Measurements from ENCODE around the gene MOAP1.
"Not testable (repeated sequence)": the region's sequence is repeated elsewhere in the genome, so short reads cannot be mapped to it uniquely, and the experiment has no call there.

Gene MOAP1, protein sequence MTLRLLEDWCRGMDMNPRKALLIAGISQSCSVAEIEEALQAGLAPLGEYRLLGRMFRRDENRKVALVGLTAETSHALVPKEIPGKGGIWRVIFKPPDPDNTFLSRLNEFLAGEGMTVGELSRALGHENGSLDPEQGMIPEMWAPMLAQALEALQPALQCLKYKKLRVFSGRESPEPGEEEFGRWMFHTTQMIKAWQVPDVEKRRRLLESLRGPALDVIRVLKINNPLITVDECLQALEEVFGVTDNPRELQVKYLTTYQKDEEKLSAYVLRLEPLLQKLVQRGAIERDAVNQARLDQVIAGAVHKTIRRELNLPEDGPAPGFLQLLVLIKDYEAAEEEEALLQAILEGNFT

DNA sequence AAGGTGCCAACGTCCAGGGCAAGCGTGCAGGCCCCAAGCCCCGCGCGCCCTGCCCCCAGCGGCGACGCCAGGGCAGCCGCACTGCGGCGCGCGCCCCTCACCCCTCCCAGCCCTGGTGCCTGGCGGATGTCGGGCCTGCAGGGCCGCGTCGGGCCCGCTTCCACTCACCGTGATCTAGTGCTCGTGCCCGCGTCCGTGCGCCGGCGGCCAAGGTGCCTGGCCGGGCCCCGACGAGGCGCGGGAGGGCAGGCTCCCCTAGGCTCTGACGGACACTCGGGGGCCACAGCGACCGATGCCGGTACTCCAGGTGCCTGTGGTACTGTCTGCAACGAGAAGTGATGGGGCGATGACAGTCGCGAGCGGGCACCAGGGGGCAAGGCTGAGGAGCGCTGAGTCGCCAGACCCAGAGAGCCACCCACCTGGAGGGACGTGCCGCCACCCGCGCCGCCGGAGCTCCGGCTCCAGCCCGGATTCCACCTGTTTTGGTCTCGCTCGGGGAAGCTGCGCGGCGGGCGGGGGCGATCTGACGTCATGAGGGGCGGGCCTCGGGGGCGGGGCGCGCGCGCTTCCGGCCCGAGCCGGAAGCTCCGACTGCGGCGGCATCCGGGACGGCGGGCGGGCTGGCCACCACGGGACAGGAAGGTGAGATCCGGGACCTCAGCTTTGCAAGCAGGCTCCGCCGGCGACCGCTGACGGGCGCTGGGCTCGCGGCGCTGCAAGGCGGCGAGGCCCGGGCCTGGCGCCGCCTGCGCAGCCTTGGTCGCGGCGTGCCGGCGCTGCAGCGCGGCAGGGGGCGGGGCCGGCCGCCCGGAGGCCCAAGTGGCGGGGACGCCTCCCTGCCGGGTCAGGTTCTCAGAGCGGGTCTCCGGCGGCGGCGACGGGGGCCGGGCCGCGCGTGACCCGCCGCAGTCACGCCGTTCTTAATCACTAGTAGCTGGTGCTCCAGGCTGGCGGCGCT is at the start of gene MOAP1, which contains the start of gene LYSET:
TSS of gene MOAP1 (minus strand) at position 507 of the 958 bp plus-strand sequence. CDS start 655 bp downstream, outside the sequence.
TSS of gene LYSET (plus strand) at position 927 of the 958 bp plus-strand sequence. CDS start 89 bp downstream, outside the sequence.
- peak; percentile 83 for DNase-seq (ENCODE audit: low read depth, low spot score)

DNA sequence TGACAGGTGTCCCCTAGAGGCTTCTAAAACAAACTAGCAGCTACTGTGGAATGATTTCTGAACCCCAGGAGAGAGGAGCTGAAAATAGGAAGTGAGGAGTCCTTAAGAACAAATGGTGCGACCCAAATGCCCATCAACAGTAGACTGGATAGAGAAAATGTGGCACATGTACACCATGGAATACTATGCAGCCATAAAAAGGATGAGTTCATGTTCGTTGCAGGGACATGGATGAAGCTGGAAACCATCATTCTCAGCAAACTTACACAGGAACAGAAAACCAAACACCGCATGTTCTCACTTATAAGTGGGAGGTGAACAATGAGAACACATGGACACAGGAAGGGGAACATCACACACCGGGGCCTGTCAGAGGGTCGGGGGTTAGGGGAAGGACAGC is 48.4 kb upstream of the MOAP1 start:
- DNase-seq (ENCODE audit: low read depth, low spot score), result not testable (repeated sequence)

DNA sequence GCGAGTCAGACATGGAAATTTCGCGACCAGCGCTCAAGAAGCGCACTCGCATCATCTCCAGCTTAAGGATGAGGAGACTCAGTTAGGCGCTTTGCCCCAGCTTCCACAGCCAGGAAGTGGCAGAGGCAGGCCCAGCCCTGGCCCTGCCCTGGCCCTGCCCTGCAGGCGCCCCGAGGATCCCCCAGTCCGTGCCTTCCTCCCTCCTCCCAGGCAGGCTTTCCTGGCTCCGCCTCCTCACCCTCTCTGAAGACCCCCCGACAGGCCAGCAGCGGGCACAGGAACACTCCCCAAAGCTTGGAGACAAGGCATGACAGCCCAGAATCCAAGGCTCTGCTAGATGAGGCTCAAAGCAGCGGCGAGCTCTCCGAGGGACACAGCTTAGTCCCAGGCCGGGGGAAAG is 47.5 kb upstream of the MOAP1 start:
- no peak for DNase-seq (ENCODE audit: low read depth, low spot score)

DNA sequence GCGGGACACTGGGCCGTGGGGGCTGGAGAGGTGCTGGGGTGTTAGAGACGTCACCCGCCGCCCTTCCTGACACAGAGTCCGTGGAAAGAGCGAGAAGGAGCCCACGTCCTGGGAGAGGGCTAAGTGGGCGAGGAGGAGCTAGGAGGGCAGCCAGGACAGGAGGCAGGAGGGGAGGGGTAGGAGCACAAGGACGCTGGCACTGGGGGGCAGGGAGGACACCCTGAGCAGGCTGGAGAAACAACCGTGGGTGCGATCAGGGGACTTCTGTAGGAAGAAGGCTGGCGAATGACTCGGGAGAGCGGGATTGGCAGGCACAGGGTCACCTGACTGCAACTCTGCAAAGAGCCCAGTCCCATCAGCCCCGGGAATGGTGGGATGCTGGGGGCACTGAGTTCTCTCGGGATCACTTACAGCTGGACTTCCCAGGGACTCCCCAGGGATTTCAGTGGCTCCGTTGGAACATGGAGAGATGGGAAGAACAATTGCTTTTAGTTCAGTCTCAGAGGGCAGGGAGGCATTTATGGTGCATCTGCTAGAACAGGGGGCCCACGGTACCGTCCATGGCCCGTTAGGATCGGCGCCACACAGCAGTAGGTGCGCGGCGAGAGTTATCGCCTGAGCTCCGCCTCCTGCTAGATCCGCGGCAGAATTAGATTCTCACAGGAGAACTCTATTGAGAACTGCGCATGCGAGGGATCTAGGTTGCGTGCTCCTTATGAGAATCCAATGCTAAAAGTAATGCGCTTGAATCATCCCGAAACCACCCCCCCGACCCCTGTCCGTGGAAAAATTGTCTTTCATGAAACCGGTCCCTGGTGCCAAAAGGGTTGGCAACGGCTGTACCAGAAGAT is 46.7 kb upstream of the MOAP1 start:
- DNase-seq (ENCODE audit: low read depth, low spot score), result peak; percentile 8

DNA sequence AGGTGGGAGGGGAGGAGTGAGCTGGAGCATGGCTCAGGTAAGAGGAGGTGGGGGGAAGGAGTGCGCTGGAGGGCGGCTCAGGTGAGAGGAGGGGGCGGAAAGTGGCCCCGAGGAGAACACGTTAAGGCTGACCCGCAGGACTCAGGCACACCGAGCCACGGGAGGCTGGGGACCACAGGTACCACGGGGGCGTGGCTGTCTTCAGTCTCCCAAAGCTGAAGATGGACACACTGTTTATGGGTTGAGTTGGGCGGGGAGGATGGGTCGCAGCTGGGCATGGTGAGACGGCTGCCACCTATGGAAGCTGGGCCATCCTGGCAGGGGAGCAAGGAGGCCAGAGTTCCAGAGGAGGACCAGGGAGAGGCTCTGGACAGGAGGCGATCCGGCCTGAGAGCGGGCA is 45.8 kb upstream of the MOAP1 start:
- DNase-seq (ENCODE audit: low read depth, low spot score), result no peak

DNA sequence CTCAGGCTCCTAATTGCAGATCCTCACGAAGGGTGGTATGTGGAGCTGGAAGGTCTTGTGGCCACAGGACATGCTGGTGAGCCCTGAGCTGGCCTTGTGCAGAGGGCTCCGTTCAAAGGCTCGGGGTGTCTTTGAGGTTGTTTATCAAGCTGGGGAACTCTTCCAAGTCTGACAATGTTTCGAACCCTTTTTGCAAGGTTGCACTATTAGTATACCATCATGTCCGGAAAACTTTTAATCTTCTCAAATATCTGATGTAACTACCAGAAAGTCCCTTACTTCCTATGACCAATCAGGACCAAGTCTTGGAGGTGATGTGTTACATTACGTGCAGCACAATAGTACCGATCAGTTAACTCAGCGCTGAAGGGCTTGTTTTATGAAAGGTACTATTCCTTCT is 43.9 kb upstream of the MOAP1 start:
- no peak for DNase-seq (ENCODE audit: low read depth, low spot score)

DNA sequence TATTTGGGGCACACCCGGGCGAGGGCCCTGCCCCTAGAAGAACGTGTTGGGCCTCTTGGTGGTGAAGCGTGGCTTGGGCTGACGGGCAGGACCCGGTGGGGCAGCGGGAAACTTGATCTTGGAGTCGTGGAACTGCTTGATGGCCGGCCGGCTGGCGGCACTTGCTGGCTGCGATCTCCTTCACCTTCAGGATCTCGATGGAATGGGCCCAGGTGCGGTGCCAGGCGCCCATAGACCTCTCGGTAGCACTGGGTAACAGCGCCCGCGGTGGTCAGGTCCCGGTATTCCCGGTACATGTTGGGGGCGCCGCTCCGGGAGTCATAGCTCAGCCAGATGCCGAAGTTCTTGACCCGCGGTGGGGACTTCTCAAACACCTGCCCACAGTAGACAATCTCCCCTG is 38.9 kb upstream of the MOAP1 start:
- DNase-seq (ENCODE audit: low read depth, low spot score), result no peak

DNA sequence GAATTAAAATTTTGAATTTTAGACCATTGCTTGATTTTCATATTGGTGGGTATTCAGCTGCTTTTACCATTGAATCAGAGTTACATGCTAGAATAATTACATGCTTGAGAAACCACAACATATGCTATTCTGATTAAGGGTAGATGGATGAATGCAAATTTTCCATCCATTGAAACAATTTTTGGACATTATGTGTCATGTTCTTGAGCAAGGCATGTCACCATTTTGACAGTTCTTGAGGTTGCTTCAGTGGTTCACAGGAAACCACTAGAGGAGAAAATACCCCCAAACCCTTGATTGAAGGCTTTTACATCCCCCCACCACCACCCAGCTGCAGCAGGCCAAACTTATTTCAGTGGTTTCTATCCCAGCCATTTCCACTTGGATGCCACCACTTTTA is 35.8 kb upstream of the MOAP1 start:
- DNase-seq (ENCODE audit: low read depth, low spot score), result no peak

DNA sequence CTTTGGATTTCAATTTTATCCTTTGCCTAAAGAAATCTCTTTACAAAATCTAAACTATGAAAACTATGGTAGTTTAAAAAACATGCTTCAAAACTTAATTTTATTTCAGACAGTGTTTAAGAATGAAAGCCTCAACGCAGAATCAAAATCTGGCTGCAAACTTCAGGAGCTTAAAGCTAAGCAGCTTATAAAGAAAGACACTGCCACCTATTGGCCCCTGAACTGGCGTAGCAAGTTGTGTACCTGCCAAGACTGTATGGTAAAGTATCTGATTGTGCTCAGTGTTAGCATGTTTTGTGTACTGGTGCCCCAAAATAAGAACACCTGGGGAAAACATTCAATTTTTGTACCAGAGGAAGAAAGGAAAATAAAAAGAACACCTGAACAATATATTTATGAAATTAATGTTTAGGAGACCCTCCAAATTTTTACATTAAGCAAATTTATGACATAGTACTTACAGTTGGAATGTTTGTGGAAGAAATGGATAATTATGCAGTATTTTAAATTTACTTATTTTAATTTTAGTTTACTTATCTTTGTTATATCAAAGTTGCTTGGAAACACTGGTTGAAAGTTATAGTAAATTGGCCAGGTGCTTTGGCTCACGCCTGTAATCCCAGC is 34.5 kb upstream of the MOAP1 start:
- DNase-seq (ENCODE audit: low read depth, low spot score), result no peak

DNA sequence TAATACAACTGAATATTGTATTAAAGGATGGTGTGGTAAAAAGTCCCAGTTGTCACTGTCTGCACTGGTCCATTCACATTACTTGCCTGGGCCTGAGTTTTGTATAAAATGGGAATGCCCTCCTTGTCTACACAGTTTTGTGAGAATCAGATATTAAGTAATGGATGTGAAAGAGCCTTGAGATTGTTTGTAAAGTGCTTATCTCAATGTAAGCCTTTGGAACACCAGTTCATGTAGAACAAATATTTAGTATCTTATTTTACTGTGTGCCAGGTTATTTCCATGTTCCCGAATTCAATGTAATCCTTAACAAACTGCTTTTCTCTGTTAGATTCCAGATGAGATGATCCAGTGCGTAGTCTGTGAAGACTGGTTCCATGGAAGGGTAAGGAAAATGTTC is 29.9 kb upstream of the MOAP1 start:
- no peak for DNase-seq (ENCODE audit: low read depth, low spot score)

DNA sequence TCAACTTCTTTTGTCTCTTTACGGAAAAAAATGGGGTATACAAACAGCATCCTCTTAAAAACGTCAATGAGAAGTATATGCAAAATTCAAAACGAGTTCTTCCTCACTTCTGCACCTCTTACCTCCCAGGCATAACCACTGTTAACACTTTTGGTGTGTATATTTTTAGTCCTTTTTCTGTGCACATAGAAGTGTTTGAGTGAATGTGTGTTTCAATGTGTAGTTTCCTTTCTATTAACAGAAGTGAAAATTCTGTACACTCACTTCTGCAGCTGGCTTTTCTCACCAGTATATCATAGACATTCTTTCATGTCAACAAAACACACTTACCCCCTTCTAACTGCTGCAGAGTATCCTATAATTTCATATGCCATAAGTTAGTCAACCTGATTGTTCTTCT is 27.7 kb upstream of the MOAP1 start:
- no peak for DNase-seq (ENCODE audit: low read depth, low spot score)

DNA sequence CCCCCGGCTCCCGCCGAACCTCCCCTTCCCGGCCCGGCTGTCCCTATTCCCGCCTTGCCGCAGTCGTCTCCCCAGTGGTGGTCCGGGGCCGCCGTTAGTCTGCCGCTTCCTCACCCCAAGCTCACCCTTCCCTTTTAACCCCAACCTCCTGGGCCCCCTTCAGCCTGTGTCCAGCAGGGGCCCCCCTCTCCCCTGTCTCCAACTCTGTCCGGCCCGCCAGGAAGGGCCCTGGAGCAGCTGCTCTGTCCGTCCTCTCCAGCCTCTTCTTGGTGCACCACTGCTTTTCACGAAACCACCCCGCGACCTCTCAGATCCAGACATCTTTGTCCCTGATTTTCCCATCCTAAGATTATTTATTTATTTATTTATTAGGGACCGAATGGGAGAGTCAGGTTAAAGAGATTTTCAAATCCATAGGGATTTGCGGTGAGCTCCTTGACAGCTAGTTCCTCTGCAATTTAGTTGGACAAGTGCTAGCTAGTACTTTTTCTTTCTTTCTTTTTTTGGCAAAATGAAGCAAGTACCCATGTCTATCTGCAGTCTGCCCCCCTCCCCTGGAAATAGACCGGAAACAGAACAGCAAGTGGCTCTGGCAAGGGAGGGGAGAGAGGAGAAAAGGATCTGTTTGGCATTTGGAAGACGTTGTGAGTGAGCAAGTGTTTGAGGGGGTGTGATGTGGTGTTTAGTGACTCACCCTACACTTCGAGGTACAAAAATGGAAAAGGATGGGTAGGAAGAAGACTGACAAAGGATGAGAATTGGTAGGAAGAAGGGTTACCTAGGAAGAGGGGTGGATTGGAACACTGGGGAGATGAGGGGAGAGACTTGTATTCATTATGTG is 23.0 kb upstream of the MOAP1 start:
- peak; percentile 27 for DNase-seq (ENCODE audit: low read depth, low spot score)

DNA sequence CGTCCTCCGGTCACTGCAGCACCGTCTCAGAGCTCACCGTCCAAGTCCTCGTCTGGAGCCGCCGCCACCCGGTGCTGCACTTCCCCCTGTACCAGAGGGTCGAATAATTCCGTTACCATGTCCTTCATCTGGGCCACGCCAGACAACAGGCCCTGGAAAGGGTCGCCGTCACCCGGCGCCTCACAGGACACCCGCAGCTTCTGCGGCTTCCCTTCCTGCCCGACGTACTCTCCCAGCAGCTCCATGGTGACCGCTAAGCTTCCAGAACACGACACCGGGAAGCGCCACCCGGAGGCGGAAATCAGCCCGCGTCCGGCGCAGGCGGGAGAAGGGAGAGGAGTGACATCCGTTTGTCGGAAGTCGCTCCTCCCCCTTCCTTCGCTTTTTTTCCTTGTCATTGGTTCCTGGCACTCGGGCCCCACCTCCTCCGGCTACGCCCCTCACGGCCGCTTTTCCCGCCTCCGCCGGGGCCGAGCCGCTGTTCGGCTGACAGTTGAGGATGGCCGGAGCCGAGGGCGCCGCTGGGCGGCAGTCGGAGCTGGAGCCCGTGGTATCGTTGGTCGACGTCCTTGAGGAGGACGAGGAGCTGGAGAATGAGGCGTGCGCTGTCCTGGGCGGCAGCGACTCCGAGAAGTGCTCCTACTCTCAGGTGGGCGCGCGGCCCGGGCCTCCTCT is 22.2 kb upstream of the MOAP1 start, which contains the start of the genes GON7 and UBR7:
TSS of gene GON7 (minus strand) at position 273 of the 675 bp plus-strand sequence. CDS start at position 245, 28 bp downstream.
TSS of gene UBR7 (plus strand) at position 464 of the 675 bp plus-strand sequence. CDS start at position 500, 36 bp downstream.
- DNase-seq (ENCODE audit: low read depth, low spot score), result peak; percentile 99

DNA sequence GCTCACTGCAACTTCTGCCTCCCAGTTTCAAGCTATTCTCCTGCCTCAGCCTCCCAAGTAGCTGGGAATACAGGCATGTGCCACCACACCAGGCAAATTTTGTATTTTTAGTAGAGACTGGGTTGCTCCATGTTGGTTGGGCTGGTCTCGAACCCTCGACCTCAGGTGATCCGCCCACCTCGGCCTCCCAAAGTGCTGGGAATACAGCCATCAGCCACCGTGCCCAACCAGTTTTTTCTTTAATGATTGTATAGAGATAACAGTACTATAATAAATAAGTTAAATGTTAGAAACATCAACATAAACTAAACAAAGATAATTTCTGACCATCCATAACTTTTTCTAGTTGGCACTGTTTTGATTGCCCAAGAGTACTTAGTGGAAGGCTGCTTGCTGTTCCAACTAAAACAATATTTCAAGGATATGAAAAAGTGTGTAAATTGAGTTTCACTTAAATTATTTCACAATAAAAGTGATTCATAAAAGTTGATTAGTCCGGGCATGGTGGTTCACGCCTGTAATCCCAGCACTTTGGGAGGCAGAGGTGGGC is 16.5 kb upstream of the MOAP1 start:
- peak; percentile 21 for DNase-seq (ENCODE audit: low read depth, low spot score)

DNA sequence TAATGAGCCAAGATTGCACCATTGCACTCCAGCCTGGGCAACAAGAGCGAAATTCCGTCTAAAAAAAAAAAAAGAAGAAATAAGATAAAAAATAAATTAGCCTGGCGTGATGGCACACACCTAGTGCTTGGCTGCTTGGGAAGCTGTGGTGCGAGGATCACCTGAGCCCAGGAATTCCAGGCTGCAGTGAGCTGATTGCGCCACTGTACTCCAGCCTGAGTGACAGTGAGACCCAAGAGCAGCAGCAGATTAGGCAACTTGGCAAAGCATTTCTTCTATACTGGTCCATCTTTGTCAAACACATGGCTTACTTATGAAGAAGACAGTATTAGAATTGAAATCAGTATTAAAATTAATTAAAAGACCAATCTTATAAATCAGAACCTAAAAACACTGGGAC is 15.9 kb upstream of the MOAP1 start:
- DNase-seq (ENCODE audit: low read depth, low spot score), result no peak

DNA sequence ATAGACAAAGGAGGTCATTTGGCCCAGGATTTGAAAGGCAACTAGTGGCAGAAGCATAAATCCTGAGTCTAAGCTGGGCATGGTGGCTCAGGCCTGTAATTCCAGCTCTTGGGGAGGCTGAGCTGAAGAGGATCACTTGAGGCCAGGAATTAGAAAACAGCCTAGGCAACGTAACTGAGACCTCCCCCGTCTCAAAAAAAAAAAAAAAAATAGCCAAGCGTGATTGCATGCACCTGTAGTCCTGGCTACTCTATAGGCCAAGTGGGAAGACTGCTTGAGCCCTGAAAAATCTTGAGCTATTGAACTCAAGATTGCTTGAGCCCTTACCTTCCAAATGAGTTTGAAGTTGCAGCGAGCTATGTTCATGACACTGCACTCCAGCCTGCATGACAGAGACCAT is 14.3 kb upstream of the MOAP1 start:
- DNase-seq (ENCODE audit: low read depth, low spot score), result no peak

DNA sequence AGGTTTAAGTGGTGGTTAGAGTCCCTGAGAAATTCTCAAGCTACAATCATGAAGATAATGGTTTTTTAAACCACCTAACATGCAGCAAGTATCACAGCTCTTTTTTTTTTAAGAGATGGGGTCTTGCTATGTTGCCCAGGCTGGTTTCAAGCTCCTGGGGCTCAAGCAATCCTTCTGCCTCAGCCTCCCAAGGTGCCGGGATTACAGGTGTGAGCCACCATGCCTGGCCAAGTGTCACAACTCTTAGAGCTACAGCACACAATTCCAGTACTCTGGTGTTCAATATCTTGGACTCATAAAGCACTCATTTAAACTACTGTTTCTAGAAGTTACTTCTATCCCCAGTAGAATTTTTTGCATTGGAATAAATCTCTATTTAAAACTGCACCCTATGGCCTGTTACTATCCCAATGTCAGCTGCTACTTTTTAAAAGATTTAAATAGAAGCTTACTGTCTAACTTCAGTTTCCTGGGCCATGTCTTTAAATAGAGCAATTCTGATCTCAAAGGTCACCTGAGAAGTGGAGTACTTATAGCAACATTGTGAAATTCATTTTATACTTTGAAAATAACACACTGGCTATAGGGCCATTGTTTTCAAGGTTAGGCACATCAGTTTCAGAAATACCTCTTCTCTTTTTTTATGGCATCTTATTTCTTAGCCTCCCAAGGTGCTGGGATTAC is 10.8 kb upstream of the MOAP1 start:
- DNase-seq (ENCODE audit: low read depth, low spot score), result no peak

DNA sequence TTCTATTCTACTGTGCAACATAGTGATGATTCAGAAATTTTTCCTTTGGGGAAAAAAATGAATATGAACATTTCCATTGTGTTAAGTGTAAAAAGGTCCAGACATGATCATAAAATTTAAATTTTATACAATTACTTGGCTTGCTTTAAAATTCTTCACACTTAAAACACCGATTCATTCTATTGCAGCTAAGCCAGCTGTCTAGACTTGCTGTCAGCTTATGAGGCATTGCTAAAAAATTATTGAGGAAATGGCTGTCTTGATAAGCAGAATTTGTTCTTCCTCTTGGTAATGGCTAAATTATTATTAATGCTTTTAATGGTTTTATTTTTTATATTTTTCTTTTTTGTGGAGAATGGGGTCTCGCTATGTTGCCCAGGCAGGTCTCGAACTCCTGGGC is 2.3 kb upstream of the MOAP1 start:
- DNase-seq (ENCODE audit: low read depth, low spot score), result no peak

Measured in ELF-1 (cell line).